GM21360 (cell line): ENCODE results near the gene TNRC6A.
"Not testable (repeated sequence)": the region's sequence is repeated elsewhere in the genome, so short reads cannot be mapped to it uniquely, and the experiment has no call there.

ENCODE experiments used
- ATAC-seq: cut with Tn5 transposase; IDR thresholded peaks from one replicate; pipeline ENCODE4 v1.9.1; 2021; ENCODE audit warnings: mild to moderate bottlenecking, moderate library complexity; ENCODE audit not compliant: unreplicated experiment

Gene TNRC6A

DNA sequence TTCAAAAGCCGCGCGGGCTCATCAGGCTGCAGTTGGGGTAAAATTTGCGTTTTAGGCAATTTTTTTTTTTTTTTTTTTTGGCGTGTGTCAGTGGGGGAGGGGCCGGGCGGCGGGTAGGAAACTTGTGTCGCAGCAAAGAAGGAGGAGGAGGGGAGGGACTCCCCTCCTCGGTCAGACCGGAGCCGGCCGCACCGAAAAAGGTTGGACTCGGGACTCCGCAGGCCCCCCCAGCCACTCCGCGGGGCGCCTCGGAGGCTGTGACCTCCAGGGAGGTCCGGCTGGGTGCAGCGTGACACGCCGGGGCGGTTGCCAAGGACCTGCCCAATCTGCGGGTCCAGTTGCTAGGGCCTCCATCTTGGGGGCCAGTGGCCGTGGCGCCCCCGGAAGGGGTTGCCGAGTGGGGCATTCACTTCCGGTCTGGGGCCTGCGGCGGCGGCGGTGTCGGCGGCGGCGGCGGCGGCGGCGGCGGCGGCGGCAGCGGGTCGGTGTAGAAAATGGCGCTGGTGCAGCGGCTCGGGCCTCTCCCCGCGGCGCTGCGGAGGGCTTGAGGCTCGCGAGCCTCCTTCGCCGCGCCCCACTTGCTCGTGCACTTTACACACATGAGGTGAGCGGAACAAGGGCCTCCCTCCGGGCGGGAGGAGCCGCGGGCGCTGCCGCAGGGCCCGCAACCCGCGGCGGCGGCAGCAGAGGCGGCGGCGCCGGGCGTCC lies at the start of gene TNRC6A:
Gene TNRC6A (plus strand): TSS at position 409 of the 708 bp plus-strand sequence. CDS start 191 bp downstream, at position 600.
- peak; percentile 81 for ATAC-seq

DNA sequence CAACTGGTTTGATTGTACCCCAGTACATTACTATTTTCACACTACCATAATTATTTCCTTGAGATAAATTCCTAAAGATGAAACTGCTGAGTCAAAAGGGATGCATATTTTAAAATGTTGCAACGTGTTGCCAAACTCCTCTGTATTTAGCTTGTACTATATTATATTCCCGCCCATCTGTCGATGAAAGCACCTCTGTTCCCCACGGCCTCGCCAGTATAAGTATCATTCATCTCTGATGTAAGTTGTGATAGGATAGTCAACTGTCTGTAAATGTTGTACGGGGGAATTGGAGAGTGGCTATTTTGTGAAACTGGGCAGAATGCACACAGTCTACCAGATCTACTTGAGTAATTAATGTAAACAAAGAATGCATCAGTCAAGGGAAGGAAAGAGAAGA lies 47.7 kb upstream of the TNRC6A start:
- ATAC-seq = no peak

DNA sequence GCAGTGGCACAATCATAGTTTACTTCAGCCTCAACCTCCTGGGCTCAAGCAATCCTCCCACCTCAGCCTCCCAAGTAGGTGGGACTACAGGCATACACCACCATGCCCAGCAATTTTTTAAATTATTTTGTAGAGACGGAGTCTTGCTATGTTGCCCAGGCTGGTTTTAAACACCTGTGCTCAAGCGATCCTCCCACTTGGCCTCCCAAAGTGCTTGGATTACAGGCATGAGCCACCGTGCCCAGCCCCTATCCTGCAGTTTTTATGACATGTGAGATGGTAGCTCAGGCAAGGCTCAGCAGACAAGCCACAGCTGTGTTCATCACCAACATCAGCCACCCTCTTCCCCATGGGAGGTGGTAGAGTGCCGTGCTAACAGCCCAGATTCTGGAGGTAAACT lies 46.2 kb upstream of the TNRC6A start:
- no peak for ATAC-seq

DNA sequence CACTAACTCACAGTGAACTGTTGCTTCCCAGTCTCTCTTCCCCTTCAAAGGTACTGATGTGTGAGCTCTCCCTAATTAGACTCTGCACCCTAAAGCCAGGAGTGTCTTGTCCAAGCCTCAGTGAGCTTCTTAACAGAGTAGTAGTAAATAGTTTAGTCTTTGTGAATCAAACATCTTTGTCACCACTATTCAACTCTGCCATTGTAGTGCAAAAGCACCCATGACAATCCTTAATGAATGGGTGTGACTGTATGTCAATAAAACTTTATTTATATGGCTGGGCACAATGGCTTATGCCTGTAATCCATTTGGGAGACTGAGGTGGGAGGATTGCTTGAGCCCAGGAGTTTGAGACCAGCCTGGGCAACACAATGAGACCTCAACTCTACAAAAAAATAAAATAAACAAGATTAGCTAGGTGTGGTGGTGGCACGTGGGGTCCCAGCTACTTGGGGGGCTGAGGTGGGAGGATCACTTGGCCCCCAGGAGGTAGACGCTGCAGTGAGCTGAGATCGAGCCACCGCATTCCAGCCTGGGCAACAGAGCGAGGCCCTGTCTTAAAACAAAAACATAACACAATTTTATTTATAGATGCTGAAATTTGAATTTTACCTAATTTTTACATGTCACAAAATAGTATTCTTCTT lies 45.5 kb upstream of the TNRC6A start:
- no peak for ATAC-seq

DNA sequence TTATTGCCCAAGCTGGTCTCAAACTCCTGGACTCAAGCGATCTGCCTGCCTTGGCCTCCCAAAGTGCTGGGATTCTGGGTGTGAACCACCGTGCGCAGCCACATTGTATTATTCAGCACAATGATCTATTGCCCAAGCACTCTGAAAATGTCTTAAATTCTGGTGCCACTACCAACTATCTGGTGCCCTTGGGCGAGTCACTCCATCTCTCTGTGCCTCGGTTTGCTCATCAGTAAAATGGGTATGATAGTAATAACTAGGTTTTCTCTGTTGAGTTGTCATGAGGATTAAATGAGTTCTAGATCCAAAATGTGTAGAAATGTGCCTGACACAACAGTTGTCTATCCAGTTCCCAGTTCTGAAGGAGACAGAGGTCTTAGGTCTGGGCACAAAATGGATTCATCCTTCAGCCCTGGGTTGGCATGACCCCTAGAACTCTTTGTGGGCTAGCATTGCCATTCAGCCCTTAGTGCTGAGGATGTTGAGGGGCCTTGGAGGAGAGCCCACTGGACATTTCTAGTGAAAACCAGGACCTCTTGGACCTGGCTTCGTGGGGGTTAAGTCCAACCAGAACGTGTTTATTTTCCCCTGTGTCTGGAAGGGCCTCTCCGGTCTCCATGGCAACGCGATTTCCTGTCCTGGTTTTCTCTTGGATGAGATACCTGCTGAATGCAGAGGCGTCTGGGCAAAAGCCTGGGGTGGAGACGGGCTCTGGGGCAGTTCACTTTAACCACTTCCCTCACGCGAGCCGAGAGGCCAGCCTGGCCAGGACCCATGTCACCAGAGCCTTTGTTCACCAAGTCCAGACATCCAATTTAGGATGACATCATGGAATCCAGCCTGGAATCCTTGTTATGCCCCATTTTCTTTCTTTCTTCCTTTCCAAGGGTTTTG lies 43.7 kb upstream of the TNRC6A start:
- no peak for ATAC-seq

DNA sequence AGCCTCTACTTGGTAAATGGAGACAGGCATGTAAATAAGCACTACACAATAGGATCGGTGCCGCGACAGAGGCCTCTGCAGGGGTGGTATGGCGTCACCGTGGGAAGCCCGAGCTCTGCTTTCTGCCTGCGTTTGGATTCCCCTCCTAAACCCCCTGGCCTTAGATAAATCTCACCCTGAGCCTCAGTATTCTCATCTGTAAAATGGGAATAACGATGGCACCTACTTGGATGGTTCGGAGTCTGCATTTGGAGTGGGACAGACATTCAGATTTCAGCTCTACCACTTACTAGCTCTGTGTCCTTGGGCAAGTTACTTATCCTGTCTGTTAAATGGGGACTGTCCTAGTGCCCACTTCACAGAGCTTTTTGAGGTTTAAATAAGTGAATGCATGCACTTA lies 42.8 kb upstream of the TNRC6A start:
- ATAC-seq = no peak

DNA sequence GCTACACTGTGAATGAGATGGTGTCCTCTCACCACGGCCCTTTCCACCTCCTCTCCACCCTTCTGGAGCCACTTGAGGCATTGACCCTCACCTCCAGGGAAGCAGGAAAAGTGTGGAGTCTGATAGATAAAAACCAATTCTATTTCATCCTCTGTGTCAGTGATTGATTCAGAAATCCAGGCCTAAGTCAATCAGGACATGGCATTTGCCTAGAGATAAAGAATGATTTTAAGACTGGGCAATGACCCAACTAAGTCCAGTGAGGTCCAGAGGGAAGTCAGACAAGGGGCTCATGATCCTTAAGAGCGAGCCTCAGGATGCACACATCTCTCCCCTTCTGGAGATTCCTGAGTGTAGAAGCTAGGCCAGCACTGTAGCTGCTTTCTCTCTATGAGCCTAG lies 41.1 kb upstream of the TNRC6A start:
- ATAC-seq = no peak

DNA sequence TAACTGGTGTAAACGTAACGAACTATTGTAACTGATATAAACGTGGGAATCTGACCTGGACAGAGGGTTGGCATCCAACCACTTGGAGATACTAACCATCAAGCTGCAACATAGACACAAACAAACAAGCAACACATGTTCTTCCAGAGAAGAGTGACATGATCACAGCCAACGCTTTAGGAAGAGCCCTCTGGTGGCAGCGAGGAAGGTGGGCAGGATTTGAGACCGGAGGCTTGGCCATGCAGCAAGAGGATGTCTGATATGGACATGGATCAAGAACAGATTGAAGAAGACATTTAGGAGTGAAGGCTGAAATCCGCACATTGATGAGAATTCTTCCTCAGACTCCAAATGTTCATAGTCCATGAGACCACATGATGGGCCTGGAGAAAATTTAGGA lies 40.3 kb upstream of the TNRC6A start:
- ATAC-seq = no peak

DNA sequence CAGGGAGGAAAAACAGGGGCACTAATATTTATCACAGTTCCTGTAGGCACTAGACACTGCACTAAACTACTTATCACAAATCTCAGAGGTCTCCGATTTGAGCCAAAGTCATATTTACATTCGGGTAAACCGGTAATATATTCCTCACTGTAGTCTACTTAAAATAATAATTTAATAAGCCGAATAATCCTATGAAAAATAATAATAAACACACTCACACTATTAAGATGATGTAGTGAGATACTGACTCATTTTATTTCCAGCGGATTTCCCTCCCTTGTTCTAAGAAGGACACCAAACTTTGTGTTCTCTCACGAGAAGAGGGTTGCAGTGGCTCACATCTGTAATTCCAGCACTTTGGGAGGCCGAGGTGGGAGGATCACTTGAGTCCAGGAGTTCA lies 36.6 kb upstream of the TNRC6A start:
- ATAC-seq = no peak

DNA sequence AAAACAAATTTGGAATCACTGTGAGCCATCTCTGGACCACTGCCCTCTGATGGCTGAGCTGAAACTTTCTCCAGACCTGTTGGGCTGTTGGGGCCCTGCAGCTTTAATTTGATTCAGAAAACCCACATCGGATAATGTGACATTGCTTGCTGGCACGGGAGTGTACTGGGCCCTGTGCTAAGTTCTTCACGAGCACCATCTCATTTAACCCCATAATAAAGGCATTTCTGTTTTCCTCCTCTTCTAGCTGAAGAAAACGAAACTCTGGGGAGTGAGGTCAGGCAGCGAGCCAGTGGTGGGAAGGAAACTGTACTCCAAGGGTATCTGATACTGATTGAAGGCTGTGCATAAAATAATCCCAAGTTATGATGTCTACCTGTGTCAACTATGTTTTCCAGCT lies 34.5 kb upstream of the TNRC6A start:
- no peak for ATAC-seq

DNA sequence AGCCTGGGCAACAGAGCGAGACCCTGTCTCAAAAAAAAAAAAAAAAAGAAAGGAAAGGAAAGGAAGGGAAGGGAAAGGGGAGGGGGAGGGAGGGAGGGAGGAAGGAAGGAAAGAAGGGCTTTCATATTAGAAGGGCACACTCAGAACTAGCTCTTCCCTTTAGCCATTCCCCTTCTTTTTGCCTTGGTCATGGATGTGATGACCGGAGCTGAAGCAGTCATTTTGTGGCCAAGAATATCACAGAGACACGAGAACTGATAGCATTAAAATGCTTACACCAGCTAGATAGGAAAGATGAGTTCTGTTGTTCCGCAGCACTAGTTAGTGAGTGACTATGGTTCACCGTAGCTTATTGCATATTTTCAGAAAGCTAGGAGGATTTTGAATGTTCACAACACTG lies 32.8 kb upstream of the TNRC6A start:
- no peak for ATAC-seq

DNA sequence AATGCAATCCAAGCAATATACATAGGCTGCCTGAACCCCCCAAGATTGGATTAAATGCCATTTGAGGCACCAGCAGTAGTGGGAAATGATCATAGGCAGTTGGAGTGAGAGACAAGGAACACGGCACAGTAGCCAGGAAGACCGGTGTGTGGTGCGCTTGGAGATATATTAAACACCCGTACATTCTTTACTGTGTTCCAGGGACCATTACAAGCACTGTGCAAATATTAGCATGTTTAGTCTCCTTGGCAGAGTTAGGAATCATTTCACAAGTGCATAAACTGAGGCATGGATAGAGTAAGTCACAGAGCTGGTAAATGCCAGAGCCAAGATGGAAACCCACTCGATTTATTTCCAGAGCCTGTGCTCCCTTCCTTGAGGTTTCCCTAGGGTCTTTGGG lies 31.1 kb upstream of the TNRC6A start:
- no peak for ATAC-seq

DNA sequence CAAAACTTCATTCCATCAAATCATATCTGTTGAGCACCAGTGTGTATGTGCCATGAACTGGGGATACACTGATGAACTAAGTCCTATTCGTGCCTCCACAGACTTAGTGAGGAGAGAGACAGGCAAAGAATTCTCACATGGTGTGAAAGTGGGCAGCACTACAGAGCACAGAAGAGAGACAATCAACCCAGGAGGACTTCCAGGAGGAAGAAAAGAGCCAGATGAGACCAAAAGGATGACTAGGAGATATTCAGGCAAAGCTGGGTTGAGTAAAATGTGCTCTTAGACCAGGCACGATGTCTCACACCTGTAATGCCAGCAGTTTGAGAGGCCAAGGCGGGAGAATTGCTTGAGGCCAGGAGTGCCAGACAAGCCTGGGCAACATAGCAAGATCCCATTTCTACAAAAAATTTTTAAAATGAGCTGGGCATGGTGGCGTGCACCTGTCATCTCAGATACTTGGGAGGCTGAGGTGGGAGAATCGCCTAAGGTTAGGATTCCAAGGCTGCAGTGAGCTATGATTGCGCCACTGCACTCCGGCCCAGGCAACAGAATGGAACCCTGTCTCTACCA lies 30.2 kb upstream of the TNRC6A start:
- ATAC-seq = no peak

DNA sequence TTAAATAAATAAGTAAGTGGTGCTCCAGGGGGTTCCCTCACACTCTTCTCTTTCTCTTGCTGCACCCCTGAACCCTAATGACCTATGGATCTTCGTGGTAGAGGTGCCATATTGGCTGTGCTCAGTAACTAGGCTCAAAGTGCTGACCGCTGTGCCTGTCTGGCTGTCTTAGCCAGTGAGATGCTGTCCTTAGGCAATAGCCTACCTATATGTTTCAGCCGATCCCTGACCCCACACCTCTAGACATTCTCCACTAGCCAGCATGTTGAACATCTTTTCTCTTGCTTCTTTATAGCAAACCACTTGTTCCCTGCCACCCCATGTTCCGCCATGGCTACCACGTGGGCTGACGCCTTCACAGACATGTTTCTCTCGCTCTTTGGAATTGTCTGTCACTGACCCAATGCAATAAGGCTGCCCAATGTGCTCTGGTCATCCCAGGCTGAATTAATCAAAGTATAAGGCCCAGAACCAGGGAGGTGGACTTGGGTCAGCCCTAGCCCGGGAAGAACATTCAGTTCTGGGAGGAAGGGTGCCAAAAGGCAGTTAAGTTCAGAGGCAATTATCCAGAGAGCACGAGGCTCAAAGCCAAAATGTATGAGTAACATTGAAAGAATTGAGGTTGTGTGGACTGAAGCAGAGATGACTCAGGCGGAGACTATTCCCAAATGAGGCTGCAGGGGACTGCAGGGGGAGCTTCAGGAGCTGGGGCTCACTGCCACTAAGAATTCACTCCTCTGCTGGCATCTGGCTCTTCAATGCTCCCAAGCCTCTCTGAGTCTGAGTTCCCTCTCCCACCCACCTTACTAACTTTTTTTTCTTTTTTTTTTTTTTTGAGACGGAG lies 28.7 kb upstream of the TNRC6A start:
- ATAC-seq = no peak

DNA sequence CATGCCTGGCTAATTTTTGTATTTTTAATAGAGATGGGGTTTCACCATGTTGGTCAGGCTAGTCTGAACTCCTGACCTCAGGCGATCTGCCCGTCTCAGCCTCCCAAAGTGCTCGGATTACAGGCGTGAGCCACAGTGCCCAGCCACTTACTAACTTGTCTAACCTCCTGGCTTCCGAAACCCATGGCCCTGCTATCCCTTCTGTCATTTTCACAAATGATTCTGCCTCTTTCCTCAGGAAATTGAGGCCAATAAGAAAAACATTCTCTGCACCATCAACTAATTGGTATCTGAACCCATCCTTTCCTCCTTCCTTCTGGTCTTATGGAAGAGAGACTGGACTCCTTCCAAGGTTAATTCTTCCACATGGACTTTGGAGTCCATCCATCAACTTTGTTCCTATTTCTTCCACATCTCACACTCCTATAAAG lies 27.9 kb upstream of the TNRC6A start:
- ATAC-seq = no peak

DNA sequence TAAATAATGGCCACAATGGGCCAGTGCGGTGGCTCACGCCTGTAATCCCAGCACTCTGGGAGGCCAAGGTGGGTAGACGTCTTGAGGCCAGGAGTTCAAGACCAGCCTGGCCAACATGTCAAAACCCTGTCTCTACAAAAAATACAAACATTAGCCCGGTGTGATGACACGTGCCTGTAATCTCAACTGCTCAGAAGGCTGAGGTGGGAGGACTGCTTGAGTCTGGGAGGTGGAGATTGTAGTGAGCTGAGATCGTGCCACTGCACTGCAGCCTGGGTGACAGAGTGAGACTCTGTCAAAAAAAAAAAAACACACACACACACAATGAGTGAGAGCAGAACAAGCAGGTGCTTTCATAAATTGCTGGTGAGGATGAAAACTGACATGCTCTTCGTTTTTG lies 21.7 kb upstream of the TNRC6A start:
- not testable (repeated sequence) for ATAC-seq

DNA sequence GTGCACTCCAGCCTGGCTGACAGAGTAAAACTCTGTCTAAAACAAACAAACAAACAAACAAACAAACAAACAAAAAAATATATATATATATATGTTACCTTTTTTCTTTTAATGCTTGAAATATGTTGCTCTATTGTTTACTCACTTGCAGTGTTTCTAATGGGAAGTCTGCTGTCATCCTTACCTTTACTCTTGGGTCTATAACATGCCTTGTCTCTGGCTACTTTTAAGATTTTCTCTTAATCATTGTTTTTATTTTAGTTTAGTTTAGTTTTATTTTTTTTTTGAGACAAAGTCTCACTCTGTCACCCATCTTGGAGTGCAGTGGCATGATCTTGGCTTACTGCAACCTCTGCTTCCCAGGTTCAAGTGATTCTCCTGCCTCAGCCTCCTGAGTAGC lies 16.1 kb upstream of the TNRC6A start:
- ATAC-seq = no peak

DNA sequence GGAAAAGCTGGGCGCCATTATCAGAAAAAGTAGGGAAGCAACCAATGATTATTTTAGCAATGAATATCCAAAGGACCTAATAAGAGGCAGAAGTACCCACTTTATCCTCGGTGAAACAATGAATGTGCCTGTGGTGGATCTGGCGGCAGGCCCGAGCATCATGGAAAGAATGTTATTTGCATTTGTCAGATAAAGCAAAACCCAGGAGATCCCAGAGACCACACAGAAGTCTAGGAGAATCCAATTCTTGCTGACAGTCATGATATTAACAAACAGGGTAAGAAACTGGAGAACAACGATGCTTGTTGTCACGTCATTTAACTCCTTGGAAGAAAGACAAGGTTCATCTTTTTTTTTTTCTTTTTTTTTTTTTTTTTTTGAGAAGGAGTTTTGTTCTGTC lies 12.0 kb upstream of the TNRC6A start:
- no peak for ATAC-seq

DNA sequence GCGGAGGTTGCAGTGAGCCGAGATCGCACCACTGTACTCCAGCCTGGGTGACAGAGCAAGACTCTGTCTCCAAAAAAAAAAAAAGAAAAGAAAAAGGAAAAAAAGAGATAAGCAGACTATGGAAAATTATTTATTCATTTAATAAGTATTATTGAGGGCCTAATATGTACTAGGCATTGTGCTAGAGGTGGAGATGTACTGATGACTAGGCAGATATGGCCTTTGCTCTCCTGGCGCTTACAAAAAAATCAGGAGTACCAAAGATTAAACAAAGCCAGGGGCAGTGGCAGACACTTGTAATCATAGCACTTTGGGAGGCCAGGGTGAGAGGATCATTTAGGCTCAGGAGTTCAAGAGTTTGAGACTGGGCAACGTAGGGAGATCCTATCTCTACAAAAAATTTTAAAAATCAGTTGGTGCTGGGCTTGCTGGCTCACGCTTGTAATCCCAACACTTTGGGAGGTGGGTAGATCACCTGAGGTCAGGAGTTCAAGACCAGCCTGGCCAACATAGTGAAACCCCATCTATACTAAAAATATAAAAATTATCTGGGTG lies 10.4 kb upstream of the TNRC6A start:
- no peak for ATAC-seq

DNA sequence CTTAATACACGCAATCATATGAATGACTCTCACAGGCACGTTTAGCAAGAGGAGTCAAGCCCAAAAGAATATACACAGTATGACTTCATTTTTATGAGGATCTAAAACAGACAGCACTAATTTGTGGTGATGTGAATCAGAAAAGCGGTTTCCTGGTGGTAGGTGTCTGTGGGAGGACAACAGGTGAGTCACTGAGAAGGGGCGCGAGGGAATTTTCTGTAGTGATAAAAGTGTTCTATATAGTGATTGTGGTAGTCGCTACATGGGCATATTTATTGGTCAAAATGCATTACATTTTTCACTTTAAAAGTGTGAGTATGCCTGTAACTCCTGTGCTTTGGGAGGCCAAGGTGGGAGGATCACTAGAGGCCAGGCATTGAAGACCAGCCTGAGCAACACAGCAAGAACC lies 7.6 kb upstream of the TNRC6A start:
- ATAC-seq = no peak
